HepG2 (cell line): ENCODE data around the gene LSS. TPM values are rescaled to one million over a fixed set of nuclear protein-coding genes. Genes with fewer than 3 reads are reported as not detected.

Experiments used
- AGO1 ChIP-seq: fragments of 200-400 bp; formaldehyde crosslinking; IDR thresholded peaks from 2 replicates; pipeline ENCODE4 v1.6.1; 2017; ENCODE audit warnings: mild to moderate bottlenecking, low read depth, low read length, moderate library complexity; ENCODE audit not compliant: poor library complexity, severe bottlenecking
- AHR ChIP-seq: IDR thresholded peaks from 2 replicates; pipeline ENCODE4 v1.6.1; 2018; ENCODE audit warnings: missing genetic modification reagents, missing compliant biosample characterization
- CHD4 ChIP-seq: fragments of 200-600 bp; sonication (generic); IDR thresholded peaks from 2 replicates; pipeline ENCODE4 v1.7.0; 2017; ENCODE audit warnings: mild to moderate bottlenecking, low read length, borderline replicate concordance
- GABPB1 ChIP-seq: IDR thresholded peaks from 2 replicates; pipeline ENCODE4 v1.6.1; 2016; ENCODE audit warnings: mild to moderate bottlenecking, missing genetic modification reagents, moderate library complexity, missing compliant biosample characterization
- HNRNPL ChIP-seq: fragments of 200-400 bp; formaldehyde crosslinking; IDR thresholded peaks from 2 replicates; pipeline ENCODE4 v1.6.1; 2017; ENCODE audit warnings: mild to moderate bottlenecking, low read depth, low read length
- SP4 ChIP-seq: sonication (generic); formaldehyde crosslinking; IDR thresholded peaks from 2 replicates; pipeline ENCODE4 v1.8.1; 2023; ENCODE audit warnings: mild to moderate bottlenecking, missing genetic modification reagents
- SYNCRIP ChIP-seq: fragments of 200-400 bp; formaldehyde crosslinking; IDR thresholded peaks from 2 replicates; pipeline ENCODE4 v1.6.1; 2018; ENCODE audit warnings: mild to moderate bottlenecking, low read depth, low read length; ENCODE audit not compliant: insufficient read depth
- ZNF124 ChIP-seq: sonication (generic); formaldehyde crosslinking; IDR thresholded peaks from 2 replicates; pipeline ENCODE4 v1.4.0; 2020; ENCODE audit warnings: missing genetic modification reagents
- ZNF180 ChIP-seq: sonication (generic); formaldehyde crosslinking; IDR thresholded peaks from 2 replicates; pipeline ENCODE4 v1.4.0; 2020; ENCODE audit warnings: low read depth, missing genetic modification reagents, borderline replicate concordance
- ZNF224 ChIP-seq: sonication (generic); formaldehyde crosslinking; IDR thresholded peaks from 2 replicates; pipeline ENCODE4 v1.5.0; 2020; ENCODE audit warnings: mild to moderate bottlenecking, missing genetic modification reagents
- ZNF225 ChIP-seq: sonication (generic); formaldehyde crosslinking; IDR thresholded peaks from 2 replicates; pipeline ENCODE4 v1.4.0; 2020; ENCODE audit warnings: mild to moderate bottlenecking, missing genetic modification reagents
- ZNF331 ChIP-seq: sonication (generic); formaldehyde crosslinking; IDR thresholded peaks from 2 replicates; pipeline ENCODE4 v1.4.0; 2020; ENCODE audit warnings: missing genetic modification reagents
- ZNF432 ChIP-seq: sonication (generic); formaldehyde crosslinking; IDR thresholded peaks from 2 replicates; pipeline ENCODE4 v1.5.0; 2020; ENCODE audit warnings: missing genetic modification reagents, mild to moderate bottlenecking, borderline replicate concordance
- ZNF660 ChIP-seq: sonication (generic); formaldehyde crosslinking; IDR thresholded peaks from 2 replicates; pipeline ENCODE4 v1.5.1; 2020; ENCODE audit warnings: mild to moderate bottlenecking, low read depth, missing genetic modification reagents, borderline replicate concordance
- ZNF782 ChIP-seq: sonication (generic); formaldehyde crosslinking; IDR thresholded peaks from 2 replicates; pipeline ENCODE4 v1.4.0; 2020; ENCODE audit warnings: missing genetic modification reagents, mild to moderate bottlenecking, borderline replicate concordance
- polyA plus RNA-seq, 8 experiments: library from polyadenylated mRNA; depleted of rRNA in 3 of 8; stranded (reverse) in 7 of 8; unstranded in 1 of 8; fragments of >200 nt; fragmentation: Illumina TruSeq in 4 of 8; extraction: Trizol in 4 of 8; gene quantifications; 2 replicates each; pipeline versions ENCODE4 v1.2.1 to v1.2.3, GENCODE V29; 2011 to 2016; ENCODE audit warnings: low read depth in 4 of 8, missing spikeins in 1 of 8, mixed read lengths in 1 of 8; ENCODE audit not compliant: insufficient read depth in 1 of 8
- total RNA-seq, 5 experiments: library from RNA; depleted of rRNA; stranded (reverse); fragments of >200 nt; fragmentation: Illumina TruSeq; extraction: Trizol; gene quantifications; 2 replicates each; pipeline ENCODE4 v1.2.3, GENCODE V29; 2016; ENCODE audit warnings: low read depth in 1 of 5
- TF ChIP-seq, protein P1 (sequence below): sonication (generic); formaldehyde crosslinking; IDR thresholded peaks from 2 replicates; pipeline ENCODE4 v1.4.0; 2020; ENCODE audit warnings: missing genetic modification reagents
- TF ChIP-seq, protein P2 (sequence below): sonication (generic); formaldehyde crosslinking; IDR thresholded peaks from 2 replicates; pipeline ENCODE4 v1.4.0; 2020; ENCODE audit warnings: mild to moderate bottlenecking, missing genetic modification reagents

The LSS gene
- total and polyA plus RNA-seq, 2 of the 13 experiments (the other 11 are each of a cell fraction or from before 2014, with no cell fraction given) = 72.6 to 113 TPM

DNA sequence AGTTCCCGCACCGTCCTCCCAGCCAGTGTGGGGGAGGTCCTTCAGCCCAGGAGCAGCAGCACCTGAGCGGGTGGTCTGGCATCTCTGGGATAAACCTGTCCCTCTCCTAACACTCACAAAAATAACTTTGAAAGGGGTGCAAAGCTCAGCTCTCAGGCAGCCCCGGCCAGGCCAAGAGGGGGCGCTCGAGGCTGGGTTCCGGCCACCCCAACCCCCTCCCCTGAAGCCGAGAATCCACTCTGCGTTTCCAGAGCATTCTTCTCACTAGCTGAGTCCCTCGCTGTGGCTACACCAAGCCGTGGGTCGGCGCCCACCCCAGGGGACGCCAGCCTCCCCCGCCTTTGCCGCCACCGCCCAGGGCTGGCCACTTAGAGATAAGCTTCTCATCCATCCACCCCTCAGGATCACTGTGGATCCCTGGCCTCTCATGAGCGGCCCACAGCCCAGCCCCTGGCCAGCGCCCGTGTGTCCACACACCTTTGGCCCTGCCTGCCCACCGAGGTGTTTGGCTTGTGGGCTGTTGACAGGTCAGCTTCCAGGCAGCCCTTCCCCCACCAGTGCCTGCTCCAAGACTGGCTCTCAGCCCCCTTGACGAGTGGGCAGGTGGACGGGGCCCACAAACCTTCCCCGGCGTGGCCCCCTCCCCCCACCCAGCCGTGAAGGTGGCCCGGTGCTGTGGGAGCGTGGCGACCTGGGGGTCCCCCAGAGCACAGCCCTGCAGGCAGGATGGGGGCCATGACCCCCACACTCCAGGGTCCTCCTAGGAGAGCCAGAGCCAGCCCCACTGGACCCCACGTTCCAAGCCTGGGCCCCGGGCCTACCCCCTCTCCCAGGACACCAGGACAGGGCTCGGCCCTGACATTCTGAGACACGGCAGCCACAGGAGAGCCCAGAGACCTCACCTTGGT is 75.1 kb downstream of the LSS start (continued):
- TF ChIP-seq ZNF180 (CRISPR knock-in tag) = no peak
- no peak for TF ChIP-seq ZNF224
- TF ChIP-seq HNRNPL = 0 out of 2 replicates have a peak, but pooled peaks have one; percentile 39
- no peak for TF ChIP-seq SYNCRIP
- no peak for TF ChIP-seq ZNF225
- TF ChIP-seq, protein P1, sequence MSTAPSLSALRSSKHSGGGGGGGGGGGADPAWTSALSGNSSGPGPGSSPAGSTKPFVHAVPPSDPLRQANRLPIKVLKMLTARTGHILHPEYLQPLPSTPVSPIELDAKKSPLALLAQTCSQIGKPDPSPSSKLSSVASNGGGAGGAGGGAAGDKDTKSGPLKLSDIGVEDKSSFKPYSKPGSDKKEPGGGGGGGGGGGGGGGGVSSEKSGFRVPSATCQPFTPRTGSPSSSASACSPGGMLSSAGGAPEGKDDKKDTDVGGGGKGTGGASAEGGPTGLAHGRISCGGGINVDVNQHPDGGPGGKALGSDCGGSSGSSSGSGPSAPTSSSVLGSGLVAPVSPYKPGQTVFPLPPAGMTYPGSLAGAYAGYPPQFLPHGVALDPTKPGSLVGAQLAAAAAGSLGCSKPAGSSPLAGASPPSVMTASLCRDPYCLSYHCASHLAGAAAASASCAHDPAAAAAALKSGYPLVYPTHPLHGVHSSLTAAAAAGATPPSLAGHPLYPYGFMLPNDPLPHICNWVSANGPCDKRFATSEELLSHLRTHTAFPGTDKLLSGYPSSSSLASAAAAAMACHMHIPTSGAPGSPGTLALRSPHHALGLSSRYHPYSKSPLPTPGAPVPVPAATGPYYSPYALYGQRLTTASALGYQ = peak; percentile 49; the same call in 1 of the 2 replicates
- TF ChIP-seq, protein P2, sequence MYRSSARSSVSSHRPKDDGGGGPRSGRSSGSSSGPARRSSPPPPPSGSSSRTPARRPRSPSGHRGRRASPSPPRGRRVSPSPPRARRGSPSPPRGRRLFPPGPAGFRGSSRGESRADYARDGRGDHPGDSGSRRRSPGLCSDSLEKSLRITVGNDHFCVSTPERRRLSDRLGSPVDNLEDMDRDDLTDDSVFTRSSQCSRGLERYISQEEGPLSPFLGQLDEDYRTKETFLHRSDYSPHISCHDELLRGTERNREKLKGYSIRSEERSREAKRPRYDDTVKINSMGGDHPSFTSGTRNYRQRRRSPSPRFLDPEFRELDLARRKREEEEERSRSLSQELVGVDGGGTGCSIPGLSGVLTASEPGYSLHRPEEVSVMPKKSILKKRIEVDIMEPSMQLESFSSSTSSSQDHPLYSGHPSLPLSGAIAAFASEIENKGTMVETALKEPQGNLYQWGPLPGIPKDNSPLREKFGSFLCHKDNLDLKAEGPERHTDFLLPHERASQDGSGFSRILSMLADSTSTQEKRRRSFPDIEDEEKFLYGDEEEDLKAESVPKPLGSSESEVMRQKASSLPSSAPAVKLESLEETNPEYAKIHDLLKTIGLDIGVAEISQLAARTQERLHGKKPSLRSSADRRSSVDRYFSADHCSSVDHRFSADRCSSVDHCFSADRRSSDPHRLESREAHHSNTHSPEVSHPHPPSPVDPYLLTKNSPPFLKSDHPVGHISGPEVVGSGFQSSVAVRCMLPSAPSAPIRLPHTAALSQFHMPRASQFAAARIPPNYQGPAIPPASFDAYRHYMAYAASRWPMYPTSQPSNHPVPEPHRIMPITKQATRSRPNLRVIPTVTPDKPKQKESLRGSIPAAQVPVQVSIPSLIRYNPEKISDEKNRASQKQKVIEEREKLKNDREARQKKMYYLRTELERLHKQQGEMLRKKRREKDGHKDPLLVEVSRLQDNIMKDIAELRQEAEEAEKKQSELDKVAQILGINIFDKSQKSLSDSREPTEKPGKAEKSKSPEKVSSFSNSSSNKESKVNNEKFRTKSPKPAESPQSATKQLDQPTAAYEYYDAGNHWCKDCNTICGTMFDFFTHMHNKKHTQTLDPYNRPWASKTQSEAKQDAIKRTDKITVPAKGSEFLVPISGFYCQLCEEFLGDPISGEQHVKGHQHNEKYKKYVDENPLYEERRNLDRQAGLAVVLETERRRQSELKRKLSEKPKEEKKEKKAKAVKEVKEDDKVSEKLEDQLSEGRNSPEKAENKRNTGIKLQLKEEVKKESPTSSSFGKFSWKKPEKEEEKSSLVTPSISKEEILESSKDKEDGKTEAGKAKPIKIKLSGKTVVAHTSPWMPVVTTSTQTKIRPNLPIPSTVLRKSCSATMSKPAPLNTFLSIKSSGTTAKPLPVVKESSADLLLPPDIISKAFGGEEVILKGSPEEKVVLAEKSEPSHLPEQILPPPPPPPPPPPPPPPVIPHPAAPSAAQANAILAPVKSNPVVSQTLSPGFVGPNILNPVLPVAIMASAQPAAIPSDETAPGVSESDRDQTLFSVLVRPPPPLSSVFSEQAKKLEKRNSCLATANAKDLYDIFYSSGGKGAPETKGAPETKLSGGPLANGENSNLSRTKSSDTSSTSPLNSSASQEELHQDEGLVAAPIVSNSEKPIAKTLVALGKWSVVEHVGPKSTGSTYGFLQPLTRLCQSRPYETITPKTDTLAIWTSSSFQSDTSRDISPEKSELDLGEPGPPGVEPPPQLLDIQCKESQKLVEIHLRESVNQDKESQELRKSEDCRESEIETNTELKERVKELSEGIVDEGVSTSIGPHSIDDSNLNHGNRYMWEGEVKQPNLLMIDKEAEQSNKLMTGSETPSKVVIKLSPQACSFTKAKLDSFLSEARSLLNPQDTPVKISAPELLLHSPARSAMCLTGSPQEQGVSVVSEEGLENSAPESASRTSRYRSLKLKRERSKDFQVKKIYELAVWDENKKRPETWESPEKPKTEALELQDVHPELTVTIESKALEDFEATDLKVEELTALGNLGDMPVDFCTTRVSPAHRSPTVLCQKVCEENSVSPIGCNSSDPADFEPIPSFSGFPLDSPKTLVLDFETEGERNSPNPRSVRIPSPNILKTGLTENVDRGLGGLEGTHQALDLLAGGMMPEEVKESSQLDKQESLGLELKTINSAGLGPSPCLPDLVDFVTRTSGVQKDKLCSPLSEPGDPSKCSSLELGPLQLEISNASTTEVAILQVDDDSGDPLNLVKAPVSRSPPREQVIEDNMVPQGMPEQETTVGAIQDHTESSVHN (CRISPR knock-in tag) = no peak
- peak; percentile 72 for TF ChIP-seq AHR (CRISPR knock-in tag)
- no peak for TF ChIP-seq ZNF331
- TF ChIP-seq ZNF782 = no peak; the same call in 1 of the 2 replicates
- peak; percentile 74 for TF ChIP-seq GABPB1 (CRISPR knock-in tag)
- no peak for TF ChIP-seq ZNF432 (CRISPR knock-in tag)
- TF ChIP-seq SP4 (CRISPR knock-in tag) = no peak
- TF ChIP-seq ZNF660 (CRISPR knock-in tag) = no peak
- no peak for TF ChIP-seq AGO1
- TF ChIP-seq ZNF124 (CRISPR knock-in tag) = no peak
- TF ChIP-seq CHD4 = no peak
